Muscle of leg (tissue), 16 donors: ENCODE results near the gene VANGL2. TPM values are rescaled to one million over a fixed set of nuclear protein-coding genes. Genes with fewer than 3 reads are reported as not detected.
A peak's percentile ranks its signal among the peaks of the same experiment; 100 is the strongest.

ENCODE experiments used
- DNase-seq: peaks from one replicate; pipeline ENCODE4 v3.0.0; 2013
- H3K27ac ChIP-seq: one replicate; pipeline ENCODE4 v1.5.1; 2013; ENCODE audit warnings: mild to moderate bottlenecking, low read length, control low read depth
- H3K27me3 ChIP-seq: one replicate; pipeline ENCODE4 v1.6.1; 2013; ENCODE audit warnings: low read length; ENCODE audit not compliant: control insufficient read depth, insufficient read depth
- H3K36me3 ChIP-seq: one replicate; pipeline ENCODE4 v1.6.1; 2013; ENCODE audit warnings: low read length; ENCODE audit not compliant: control insufficient read depth, insufficient read depth
- H3K4me1 ChIP-seq: one replicate; pipeline ENCODE4 v1.6.1; 2013; ENCODE audit warnings: low read length; ENCODE audit not compliant: control insufficient read depth, insufficient read depth
- H3K4me3 ChIP-seq: one replicate; pipeline ENCODE4 v1.5.1; 2013; ENCODE audit warnings: low read length, control low read depth
- H3K9me3 ChIP-seq: replicated peaks from 2 replicates; pipeline ENCODE4 v1.6.1; 2013; ENCODE audit warnings: low read depth, low read length; ENCODE audit not compliant: control insufficient read depth
- WGBS: methylation state at CpG from one replicate; pipeline ENCODE4 v1.1.5; 2013; ENCODE audit warnings: missing lambda C conversion rate; ENCODE audit not compliant: insufficient coverage; 5-methylcytosine and 5-hydroxymethylcytosine counted together
- long read RNA-seq, 11 donors: transcript quantifications; one replicate each; lab custom pipeline, GENCODE V29; 2026
- polyA plus RNA-seq, 8 donors: library from polyadenylated mRNA; unstranded; fragments of 120-200 nt; gene quantifications; one replicate each; pipeline versions ENCODE4 v1.2.1 to v1.2.3, GENCODE V29; 2013; ENCODE audit warnings: inconsistent platforms in 1 of 8, low replicate concordance in 1 of 8; ENCODE audit not compliant: insufficient read length in 8 of 8, insufficient read depth in 1 of 8
- total RNA-seq: library from RNA; stranded (reverse); fragments of 120-200 nt; gene quantifications from one replicate; pipeline ENCODE4 v1.2.4, GENCODE V29; 2013

Gene VANGL2
- total RNA-seq (2.3 TPM), polyA plus RNA-seq (10 to 100 TPM in 7 of 8 donors, 1 to 10 TPM in 1; 6.8 to 17.8 (median 10.9) TPM)
- long read RNA-seq, donor 1, full-length matches to known transcripts: 1 of 1 reads
- long read RNA-seq, donor 1, partial matches to known transcripts: 0 of 1 reads
- long read RNA-seq, donor 1, other reads (novel, unspliced or antisense): 0 of 1 reads
- long read RNA-seq, donor 2: 0 reads
- long read RNA-seq, donor 3, full-length matches to known transcripts: 2 of 12 reads
- long read RNA-seq, donor 3, partial matches to known transcripts: 10 of 12 reads
- long read RNA-seq, donor 3, other reads (novel, unspliced or antisense): 0 of 12 reads
- long read RNA-seq, donor 4, full-length matches to known transcripts: 1 of 1 reads
- long read RNA-seq, donor 4, partial matches to known transcripts: 0 of 1 reads
- long read RNA-seq, donor 4, other reads (novel, unspliced or antisense): 0 of 1 reads
- long read RNA-seq, donor 5, full-length matches to known transcripts: 1 of 8 reads
- long read RNA-seq, donor 5, partial matches to known transcripts: 7 of 8 reads
- long read RNA-seq, donor 5, other reads (novel, unspliced or antisense): 0 of 8 reads
- long read RNA-seq, donor 6, full-length matches to known transcripts: 1 of 1 reads
- long read RNA-seq, donor 6, partial matches to known transcripts: 0 of 1 reads
- long read RNA-seq, donor 6, other reads (novel, unspliced or antisense): 0 of 1 reads
- long read RNA-seq, donor 7, full-length matches to known transcripts: 1 of 1 reads
- long read RNA-seq, donor 7, partial matches to known transcripts: 0 of 1 reads
- long read RNA-seq, donor 7, other reads (novel, unspliced or antisense): 0 of 1 reads
- long read RNA-seq, donor 8: 0 reads
- long read RNA-seq, donor 9, full-length matches to known transcripts: 2 of 2 reads
- long read RNA-seq, donor 9, partial matches to known transcripts: 0 of 2 reads
- long read RNA-seq, donor 9, other reads (novel, unspliced or antisense): 0 of 2 reads
- long read RNA-seq, donor 10, partial matches to known transcripts: 18 of 18 reads
- long read RNA-seq, donor 10, other reads (novel, unspliced or antisense): 0 of 18 reads
- long read RNA-seq, donor 11, full-length matches to known transcripts: 3 of 3 reads
- long read RNA-seq, donor 11, partial matches to known transcripts: 0 of 3 reads
- long read RNA-seq, donor 11, other reads (novel, unspliced or antisense): 0 of 3 reads

GRCh38 chr1:160400223-160400645 is at the start of gene VANGL2:
Gene VANGL2, plus strand, starts transcription at chr1:160400564. Its CDS starts 15,274 bp downstream, at chr1:160415838.
- DNase-seq: peak; percentile 93
- 3% methylated on average over 6 of the region's 34 CpGs for WGBS
- peak within 1 kb of the TSS; percentile 75 for H3K27ac ChIP-seq

GRCh38 chr1:160351629-160352028 is 48.7 kb upstream of the VANGL2 start:
- H3K36me3 ChIP-seq: peaks cover 96% of the 10 kb centered on the region
- DNase-seq: peak; percentile 46
- no peaks in the 10 kb centered on the region for H3K9me3 ChIP-seq
- peaks cover 28% of the 10 kb centered on the region for H3K4me1 ChIP-seq
- peak overlapping the region; percentile 62 for H3K27ac ChIP-seq
- WGBS: 66% methylated on average over 3 of the region's 4 CpGs
- H3K27me3 ChIP-seq: no peaks in the 10 kb centered on the region
- no peak overlapping the region for H3K4me3 ChIP-seq

More at GRCh38 chr1:160400223-160400645, at the start of gene VANGL2:
- H3K4me1 ChIP-seq: peaks cover 36% of the 10 kb centered on the region
- peaks cover 7% of the 10 kb centered on the region for H3K27me3 ChIP-seq
- H3K9me3 ChIP-seq: no peaks in the 10 kb centered on the region
- peaks cover 2% of the 10 kb centered on the region for H3K36me3 ChIP-seq
- H3K4me3 ChIP-seq: peak within 1 kb of the TSS; percentile 82

GRCh38 chr1:160352555-160352954 is 47.8 kb upstream of the VANGL2 start:
- no peaks in the 10 kb centered on the region for H3K9me3 ChIP-seq
- no peak overlapping the region for H3K4me3 ChIP-seq
- peaks cover 28% of the 10 kb centered on the region for H3K4me1 ChIP-seq
- no peak for DNase-seq
- peak overlapping the region; percentile 57 for H3K27ac ChIP-seq
- peaks cover 97% of the 10 kb centered on the region for H3K36me3 ChIP-seq
- 100% methylated on average over 1 of the region's 8 CpGs for WGBS
- no peaks in the 10 kb centered on the region for H3K27me3 ChIP-seq

- peak; percentile 75 for DNase-seq
- H3K27ac ChIP-seq: peak overlapping the region; percentile 57
Observed at GRCh38 chr1:160353223-160353622, 47.1 kb upstream of the VANGL2 start.

GRCh38 chr1:160354388-160354985 is 45.9 kb upstream of the VANGL2 start:
- WGBS: 80% methylated on average over 2 of the region's 5 CpGs
- Histone ChIP-seq H3K36me3 (peaks cover 92% of the 10 kb centered on the region), H3K4me3 (no peak overlapping the region), H3K27me3 (no peaks in the 10 kb centered on the region), H3K27ac (no peak overlapping the region), H3K9me3 (no peaks in the 10 kb centered on the region), H3K4me1 (peaks cover 28% of the 10 kb centered on the region)
- no peak for DNase-seq

More at GRCh38 chr1:160353223-160353622, 47.1 kb upstream of the VANGL2 start:
- peaks cover 98% of the 10 kb centered on the region for H3K36me3 ChIP-seq
- no peak overlapping the region for H3K4me3 ChIP-seq
- peaks cover 28% of the 10 kb centered on the region for H3K4me1 ChIP-seq
- H3K27me3 ChIP-seq: no peaks in the 10 kb centered on the region
- WGBS: 73% methylated on average over 2 of the region's 2 CpGs
- no peaks in the 10 kb centered on the region for H3K9me3 ChIP-seq

GRCh38 chr1:160357286-160358002 is 42.9 kb upstream of the VANGL2 start:
- H3K4me1 ChIP-seq: peaks cover 23% of the 10 kb centered on the region
- 83% methylated on average over 2 of the region's 7 CpGs for WGBS
- no peaks in the 10 kb centered on the region for H3K27me3 ChIP-seq
- peaks cover 75% of the 10 kb centered on the region for H3K36me3 ChIP-seq
- no peak overlapping the region for H3K27ac ChIP-seq
- DNase-seq: no peak
- no peaks in the 10 kb centered on the region for H3K9me3 ChIP-seq
- no peak overlapping the region for H3K4me3 ChIP-seq

GRCh38 chr1:160358073-160358472 is 42.3 kb upstream of the VANGL2 start:
- 85% methylated on average over 4 of the region's 4 CpGs for WGBS
- peaks cover 69% of the 10 kb centered on the region for H3K36me3 ChIP-seq
- H3K4me3 ChIP-seq: no peak overlapping the region

GRCh38 chr1:160359559-160360226 is 40.7 kb upstream of the VANGL2 start:
- H3K27me3 ChIP-seq: no peaks in the 10 kb centered on the region
- H3K27ac ChIP-seq: no peak overlapping the region
- H3K4me3 ChIP-seq: no peak overlapping the region
- H3K4me1 ChIP-seq: peaks cover 19% of the 10 kb centered on the region
- 78% methylated on average over 6 of the region's 9 CpGs for WGBS
- peaks cover 53% of the 10 kb centered on the region for H3K36me3 ChIP-seq
- no peak for DNase-seq
- H3K9me3 ChIP-seq: no peaks in the 10 kb centered on the region

More at GRCh38 chr1:160358073-160358472, 42.3 kb upstream of the VANGL2 start:
- no peak for DNase-seq
- Histone ChIP-seq H3K9me3 (no peaks in the 10 kb centered on the region), H3K27me3 (no peaks in the 10 kb centered on the region), H3K27ac (no peak overlapping the region), H3K4me1 (peaks cover 23% of the 10 kb centered on the region)
